22Rv1 (cell line): ENCODE data around the gene STXBP1.

Source experiments
- H3K27ac ChIP-seq: fragments of 450-650 bp; 2 replicates; pipeline ENCODE4 v1.5.1; 2017
- CTCF ChIP-seq: fragments of 450-650 bp; IDR thresholded peaks from 2 replicates; pipeline ENCODE4 v1.5.1; 2017; ENCODE audit warnings: mild to moderate bottlenecking
- ZFX ChIP-seq: fragments of 450-650 bp; IDR thresholded peaks from 2 replicates; pipeline ENCODE4 v1.6.1; 2017; ENCODE audit warnings: antibody characterized with exemption, borderline replicate concordance

The STXBP1 gene

GRCh38 chr9:127637322-127637847, 25.3 kb downstream of the STXBP1 start:
- no peak overlapping the region for H3K27ac ChIP-seq
- TF ChIP-seq CTCF: no peak
- TF ChIP-seq ZFX: no peak

- TF ChIP-seq CTCF (no peak), ZFX (no peak)
- H3K27ac ChIP-seq: no peak overlapping the region
Measured at GRCh38 chr9:127640908-127641545, 28.9 kb downstream of the STXBP1 start.

- no peak overlapping the region for H3K27ac ChIP-seq
- TF ChIP-seq CTCF: no peak
- TF ChIP-seq ZFX: no peak
Measured at GRCh38 chr9:127642082-127642740, 30.1 kb downstream of the STXBP1 start.

- TF ChIP-seq ZFX (no peak), CTCF (no peak)
Measured at GRCh38 chr9:127644146-127644827, 32.2 kb downstream of the STXBP1 start.

GRCh38 chr9:127644943-127645342, 32.9 kb downstream of the STXBP1 start:
- TF ChIP-seq CTCF (no peak), ZFX (no peak)

More at GRCh38 chr9:127644146-127644827, 32.2 kb downstream of the STXBP1 start:
- no peak overlapping the region for H3K27ac ChIP-seq

GRCh38 chr9:127647451-127647850, 35.4 kb downstream of the STXBP1 start:
- TF ChIP-seq CTCF: no peak
- no peak for TF ChIP-seq ZFX

More at GRCh38 chr9:127644943-127645342, 32.9 kb downstream of the STXBP1 start:
- no peak overlapping the region for H3K27ac ChIP-seq

GRCh38 chr9:127650518-127650917, 38.4 kb downstream of the STXBP1 start:
- TF ChIP-seq ZFX (no peak), CTCF (no peak)
- no peak overlapping the region for H3K27ac ChIP-seq

More at GRCh38 chr9:127647451-127647850, 35.4 kb downstream of the STXBP1 start:
- no peak overlapping the region for H3K27ac ChIP-seq
